CD4-positive, CD25-positive, alpha-beta regulatory T cell (primary cell): ENCODE results near the gene KLRF2. TPM values are rescaled to one million over a fixed set of nuclear protein-coding genes. Genes with fewer than 3 reads are reported as not detected.
"Not testable (repeated sequence)": the region's sequence is repeated elsewhere in the genome, so short reads cannot be mapped to it uniquely, and the experiment has no call there.

Source experiments
- ATAC-seq, 2 donors: fragments of 150-1000 bp; cut with Tn5 transposase; one replicate each; pipeline ENCODE4 v1.10.0; 2021; ENCODE audit warnings: low read depth in 2 of 2, moderate number of reproducible peaks in 2 of 2, moderate library complexity in 1 of 2
- DNase-seq, 3 donors: peaks; one replicate each; pipeline versions ENCODE4 v3.0.0 to v3.0.0-alpha.2; 2012 to 2022; ENCODE audit warnings: mixed read lengths in 1 of 3
- H3K27ac ChIP-seq: one replicate; pipeline ENCODE4 v1.7.0; 2013; ENCODE audit warnings: mild to moderate bottlenecking, low read length; ENCODE audit not compliant: insufficient read depth, poor library complexity, severe bottlenecking
- H3K27me3 ChIP-seq: one replicate; pipeline ENCODE4 v1.7.0; 2013; ENCODE audit warnings: low read length; ENCODE audit not compliant: control insufficient read depth, insufficient read depth
- H3K36me3 ChIP-seq: one replicate; pipeline ENCODE4 v1.7.0; 2013; ENCODE audit warnings: mild to moderate bottlenecking, low read length, moderate library complexity; ENCODE audit not compliant: control insufficient read depth, insufficient read depth
- H3K4me1 ChIP-seq: 2 replicates; pipeline ENCODE4 v1.7.0; 2013; ENCODE audit warnings: mild to moderate bottlenecking, low read length; ENCODE audit not compliant: insufficient read depth, control insufficient read depth, poor library complexity, severe bottlenecking
- H3K4me3 ChIP-seq: one replicate; pipeline ENCODE4 v1.7.0; 2013; ENCODE audit warnings: low read depth, mild to moderate bottlenecking, low read length, moderate library complexity
- H3K9me3 ChIP-seq, 2 experiments: 1 replicate in 1 of 2; 2 replicates in 1 of 2; pipeline ENCODE4 v1.7.0; 2013; ENCODE audit warnings: low read length in 2 of 2, mild to moderate bottlenecking in 1 of 2, moderate library complexity in 1 of 2; ENCODE audit not compliant: control insufficient read depth in 2 of 2
- H3K27ac Mint-ChIP-seq, 3 donors: one replicate each; pipeline ENCODE4 v1.8.0; 2020 to 2022; ENCODE audit warnings: mild to moderate bottlenecking in 3 of 3, mixed read lengths in 3 of 3, moderate library complexity in 2 of 3
- H3K27me3 Mint-ChIP-seq: one replicate; pipeline ENCODE4 v1.8.0; 2022; ENCODE audit warnings: mild to moderate bottlenecking, mixed read lengths
- H3K36me3 Mint-ChIP-seq: one replicate; pipeline ENCODE4 v1.8.0; 2020; ENCODE audit warnings: mixed read lengths
- H3K4me1 Mint-ChIP-seq, 4 donors: one replicate each; pipeline ENCODE4 v1.8.0; 2020 to 2022; ENCODE audit warnings: mixed read lengths in 4 of 4, mild to moderate bottlenecking in 1 of 4
- H3K4me3 Mint-ChIP-seq, 4 donors: one replicate each; pipeline ENCODE4 v1.8.0; 2020 to 2022; ENCODE audit warnings: mild to moderate bottlenecking in 4 of 4, mixed read lengths in 4 of 4, moderate library complexity in 3 of 4
- H3K9me3 Mint-ChIP-seq, 7 donors: one replicate each; pipeline ENCODE4 v1.8.0; 2020 to 2022; ENCODE audit warnings: mixed read lengths in 7 of 7, mild to moderate bottlenecking in 3 of 7, moderate library complexity in 2 of 7
- polyA plus RNA-seq, 4 donors: library from polyadenylated mRNA; unstranded; fragments of 300-500 nt; fragmentation: Illumina TruSeq; gene quantifications; one replicate each; pipeline ENCODE4 v1.2.3, GENCODE V29; 2021
- total RNA-seq: library from RNA; stranded (reverse); gene quantifications from one replicate; pipeline ENCODE4 v1.2.3, GENCODE V29; 2022

The KLRF2 gene
- total and polyA plus RNA-seq, 5 donors from 2014 or later, result not detected

DNA sequence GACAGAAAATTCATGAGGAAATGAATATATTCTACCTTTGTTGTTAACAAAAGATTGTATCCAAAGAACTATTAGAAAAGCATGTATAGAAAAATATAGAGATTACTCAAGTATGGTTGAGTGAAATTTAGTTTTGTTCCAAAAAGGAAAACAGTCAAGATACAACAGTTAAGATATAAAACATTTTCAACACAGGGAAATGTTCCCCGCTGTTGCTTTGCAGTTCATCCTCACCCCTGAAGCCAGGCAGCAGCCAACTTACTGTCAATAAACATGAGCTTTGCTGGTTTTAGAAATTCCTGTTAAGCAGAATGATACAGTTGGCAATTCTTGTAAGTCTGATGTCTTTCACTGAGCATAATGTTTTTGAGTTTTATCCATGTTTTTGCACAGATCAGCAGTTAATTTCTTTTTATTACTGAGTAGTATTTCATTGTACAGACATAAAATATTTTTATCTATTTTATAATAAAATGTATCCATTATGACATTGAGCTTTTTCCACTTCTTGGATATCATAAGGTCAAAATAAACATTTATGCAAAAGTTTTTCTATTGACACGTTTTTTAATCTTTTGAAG, 10.9 kb upstream of the KLRF2 start:
- Histone ChIP-seq H3K27me3 (no peaks in the 10 kb centered on the region), H3K4me1 (peaks cover 13% of the 10 kb centered on the region), H3K4me3 (peak overlapping the region; percentile 98), H3K27ac (peak overlapping the region; percentile 92), H3K9me3 (no peaks in the 10 kb centered on the region), H3K36me3 (no peaks in the 10 kb centered on the region)
- no peak for ATAC-seq
- Mint-ChIP-seq H3K4me1 (peaks cover 16 to 30% (median 24%) of the 10 kb centered on the region in 4 donors), H3K4me3 (peak overlapping the region; percentile 91 to 96 (median 94)), H3K9me3 (no peaks in the 10 kb centered on the region), H3K27me3 (no peaks in the 10 kb centered on the region), H3K27ac (peak overlapping the region; percentile 95 to 99 (median 99)), H3K36me3 (no peaks in the 10 kb centered on the region)
- peak in 1 of 3 donors; percentile 33 for DNase-seq

DNA sequence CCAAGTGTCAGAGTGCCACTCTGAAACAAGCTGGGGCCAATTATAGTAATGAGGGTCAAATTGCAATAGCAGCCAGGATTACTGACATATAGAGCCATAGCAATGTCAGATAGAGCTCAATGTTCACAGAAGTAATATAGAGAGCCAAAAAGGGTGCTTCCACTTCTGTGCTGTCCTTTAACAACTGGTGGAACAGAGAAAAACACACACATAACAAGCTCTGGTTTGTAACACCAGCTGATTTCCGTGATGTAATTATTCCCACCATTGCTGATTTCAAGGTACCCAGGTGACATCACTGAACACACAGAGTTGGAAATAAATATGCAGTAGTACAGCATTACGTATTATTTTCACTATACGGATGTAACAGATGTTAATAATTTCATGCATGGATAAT, 9.1 kb upstream of the KLRF2 start:
- Histone ChIP-seq H3K27me3 (no peaks in the 10 kb centered on the region), H3K36me3 (no peaks in the 10 kb centered on the region), H3K4me1 (peaks cover 6% of the 10 kb centered on the region), H3K9me3 (no peaks in the 10 kb centered on the region), H3K27ac (no peak overlapping the region), H3K4me3 (no peak overlapping the region)
- H3K27me3 Mint-ChIP-seq, result no peaks in the 10 kb centered on the region
- DNase-seq (no peak), ATAC-seq (no peak)
- H3K4me3 Mint-ChIP-seq, result peak overlapping the region in 1 of 4 donors; percentile 2
- no peaks in the 10 kb centered on the region for H3K36me3 Mint-ChIP-seq
- H3K27ac Mint-ChIP-seq, result no peak overlapping the region
- H3K9me3 Mint-ChIP-seq, result no peaks in the 10 kb centered on the region
- peaks cover 10 to 22% (median 12%) of the 10 kb centered on the region in 4 donors for H3K4me1 Mint-ChIP-seq

DNA sequence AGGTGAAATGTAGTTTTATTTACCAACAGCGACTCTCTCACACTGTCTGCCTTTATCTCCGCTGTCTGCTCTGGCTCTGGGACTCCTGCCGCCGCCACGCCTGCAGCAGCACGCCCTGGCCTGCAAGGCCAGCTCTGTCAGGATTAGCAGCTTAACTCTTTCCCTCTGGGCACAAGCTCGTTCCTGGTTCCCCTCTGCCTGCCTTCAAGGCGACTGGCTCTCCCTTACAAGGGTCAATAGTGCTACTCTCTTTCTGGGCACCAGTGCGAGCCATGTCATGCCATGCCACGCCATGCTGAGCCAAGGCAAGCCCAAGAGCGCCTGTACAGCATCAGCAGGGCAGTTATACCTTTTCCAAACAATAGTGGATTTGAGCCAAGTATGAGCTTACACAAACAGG, 8.5 kb upstream of the KLRF2 start:
- Mint-ChIP-seq H3K27ac (peak overlapping the region in 1 of 3 donors; percentile 59), H3K4me3 (peak overlapping the region in 2 of 4 donors; percentile 47 to 87), H3K9me3 (no peaks in the 10 kb centered on the region), H3K4me1 (peaks cover 10 to 22% (median 12%) of the 10 kb centered on the region in 4 donors), H3K36me3 (no peaks in the 10 kb centered on the region), H3K27me3 (no peaks in the 10 kb centered on the region)
- no peaks in the 10 kb centered on the region for H3K36me3 ChIP-seq
- no peak for DNase-seq
- H3K4me3 ChIP-seq, result no peak overlapping the region
- no peaks in the 10 kb centered on the region for H3K9me3 ChIP-seq
- no peak for ATAC-seq
- no peak overlapping the region for H3K27ac ChIP-seq
- H3K27me3 ChIP-seq, result no peaks in the 10 kb centered on the region
- peaks cover 6% of the 10 kb centered on the region for H3K4me1 ChIP-seq

- H3K9me3 ChIP-seq, H3K4me3 ChIP-seq, H3K36me3 Mint-ChIP-seq, H3K27me3 Mint-ChIP-seq, H3K9me3 Mint-ChIP-seq, H3K4me1 ChIP-seq, H3K4me3 Mint-ChIP-seq, H3K27me3 ChIP-seq, H3K27ac ChIP-seq, H3K36me3 ChIP-seq, ATAC-seq, DNase-seq, H3K27ac Mint-ChIP-seq: not testable (repeated sequence)
- peaks cover 0 to 12% (median 2%) of the 10 kb centered on the region in 4 donors for H3K4me1 Mint-ChIP-seq
Observed at GRCh38 chr12:9876120-9876519, 5.2 kb upstream of the KLRF2 start.

DNA sequence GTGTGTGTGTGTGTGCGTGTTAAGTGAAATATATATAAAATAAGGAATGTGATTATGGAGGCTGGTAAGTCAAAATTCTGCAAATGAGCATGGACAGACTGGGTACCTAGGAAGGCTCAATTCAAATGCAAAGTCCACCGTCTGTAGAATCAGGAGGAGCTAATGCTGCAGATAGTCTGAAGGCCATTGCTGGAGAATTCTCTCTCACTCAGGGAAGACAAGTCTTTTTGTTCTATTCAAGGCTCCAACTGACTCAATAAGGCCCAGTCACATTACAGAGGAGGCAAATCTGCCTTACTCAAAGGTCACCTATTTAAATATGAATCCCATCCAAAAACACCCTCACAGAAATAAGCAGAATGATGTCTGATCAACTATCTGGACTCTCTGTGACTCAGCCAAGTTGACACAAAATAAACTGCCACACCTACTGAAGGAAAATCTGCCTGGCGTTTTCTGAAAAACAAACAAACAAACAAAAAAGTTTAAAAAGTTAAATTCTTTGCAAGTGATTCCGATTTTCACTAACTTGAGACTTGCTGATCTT, 684 bp upstream of the KLRF2 start:
- DNase-seq, result no peak
- Histone ChIP-seq H3K9me3 (no peaks in the 10 kb centered on the region), H3K27ac (no peak overlapping the region), H3K27me3 (no peaks in the 10 kb centered on the region), H3K4me1 (no peaks in the 10 kb centered on the region), H3K4me3 (no peak overlapping the region), H3K36me3 (no peaks in the 10 kb centered on the region)
- H3K27ac Mint-ChIP-seq, result no peak overlapping the region
- no peak overlapping the region for H3K4me3 Mint-ChIP-seq
- ATAC-seq, result no peak
- H3K4me1 Mint-ChIP-seq, result peaks cover 0 to 4% (median under 1%) of the 10 kb centered on the region in 4 donors
- peaks cover 11% of the 10 kb centered on the region for H3K27me3 Mint-ChIP-seq
- H3K9me3 Mint-ChIP-seq, result no peaks in the 10 kb centered on the region
- H3K36me3 Mint-ChIP-seq, result no peaks in the 10 kb centered on the region

GRCh38 chr12:9881988-9882387, 699 bp downstream of the KLRF2 start:
- Mint-ChIP-seq H3K9me3 (no peaks in the 10 kb centered on the region), H3K4me1 (peaks cover 0 to 4% (median under 1%) of the 10 kb centered on the region in 4 donors), H3K36me3 (no peaks in the 10 kb centered on the region), H3K4me3 (no peak overlapping the region), H3K27me3 (peaks cover 16% of the 10 kb centered on the region), H3K27ac (no peak overlapping the region)
- Histone ChIP-seq H3K27me3 (no peaks in the 10 kb centered on the region), H3K36me3 (no peaks in the 10 kb centered on the region), H3K27ac (no peak overlapping the region), H3K4me1 (no peaks in the 10 kb centered on the region), H3K9me3 (no peaks in the 10 kb centered on the region), H3K4me3 (no peak overlapping the region)
- no peak for DNase-seq
- ATAC-seq, result no peak

- ATAC-seq, result no peak
- Histone ChIP-seq H3K9me3 (no peaks in the 10 kb centered on the region), H3K27me3 (no peaks in the 10 kb centered on the region), H3K36me3 (no peaks in the 10 kb centered on the region), H3K27ac (no peak overlapping the region), H3K4me1 (no peaks in the 10 kb centered on the region), H3K4me3 (no peak overlapping the region)
- no peak overlapping the region for H3K27ac Mint-ChIP-seq
- no peak overlapping the region for H3K4me3 Mint-ChIP-seq
- peaks cover 0 to 4% (median 2%) of the 10 kb centered on the region in 4 donors for H3K4me1 Mint-ChIP-seq
- H3K9me3 Mint-ChIP-seq, result no peaks in the 10 kb centered on the region
- no peak for DNase-seq
- H3K36me3 Mint-ChIP-seq, result no peaks in the 10 kb centered on the region
- H3K27me3 Mint-ChIP-seq, result peaks cover 16% of the 10 kb centered on the region
Observed at GRCh38 chr12:9883175-9883574, 1.9 kb downstream of the KLRF2 start.

DNA sequence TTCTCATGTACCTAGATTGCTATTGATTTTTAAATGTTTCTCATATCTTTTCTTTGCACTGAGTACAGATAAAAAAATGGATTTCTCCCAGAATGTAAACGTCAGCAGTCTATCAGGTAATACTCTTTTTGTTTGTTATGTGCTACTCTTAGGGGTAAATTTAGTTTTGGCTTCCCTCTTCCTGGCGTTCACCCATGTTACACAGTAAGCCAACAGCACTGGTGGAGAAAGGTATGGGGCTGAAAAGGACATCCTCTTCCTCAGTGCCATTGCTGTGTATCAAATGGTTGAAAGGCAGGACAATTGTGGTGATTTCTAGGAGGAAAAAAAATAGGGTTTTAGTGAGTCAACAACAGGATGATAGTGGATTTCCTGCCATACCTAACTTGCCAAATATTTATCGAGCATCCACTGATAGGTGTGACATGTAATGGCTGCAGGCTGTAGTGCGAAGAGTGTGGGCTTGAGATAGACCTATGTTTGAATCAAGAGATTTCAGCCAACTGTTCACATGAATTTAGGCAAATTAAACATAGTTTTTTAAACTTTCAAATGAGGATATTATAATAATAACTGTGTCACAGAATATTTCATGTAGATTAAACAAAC, 7.5 kb downstream of the KLRF2 start:
- H3K36me3 Mint-ChIP-seq, result no peaks in the 10 kb centered on the region
- ATAC-seq (no peak), DNase-seq (no peak)
- H3K9me3 Mint-ChIP-seq, result no peaks in the 10 kb centered on the region
- peak overlapping the region in 1 of 3 donors; percentile 9 for H3K27ac Mint-ChIP-seq
- peaks cover 15% of the 10 kb centered on the region for H3K27me3 Mint-ChIP-seq
- H3K27ac ChIP-seq, result no peak overlapping the region
- H3K36me3 ChIP-seq, result no peaks in the 10 kb centered on the region
- no peak overlapping the region for H3K4me3 ChIP-seq
- H3K4me1 Mint-ChIP-seq, result peaks cover 0 to 7% (median 4%) of the 10 kb centered on the region in 4 donors
- no peaks in the 10 kb centered on the region for H3K4me1 ChIP-seq
- H3K27me3 ChIP-seq, result peaks cover 2% of the 10 kb centered on the region
- no peak overlapping the region for H3K4me3 Mint-ChIP-seq
- no peaks in the 10 kb centered on the region for H3K9me3 ChIP-seq
